Heart left ventricle (tissue), 16 donors: Measurements from ENCODE around the gene TRIM27. TPM values are rescaled to one million over a fixed set of nuclear protein-coding genes. Genes with fewer than 3 reads are reported as not detected.
"Not testable (repeated sequence)": the region's sequence is repeated elsewhere in the genome, so short reads cannot be mapped to it uniquely, and the experiment has no call there.

Source experiments
- ATAC-seq, 4 donors: fragments of 200-7000 bp; cut with Tn5 transposase; one replicate each; pipeline ENCODE4 v1.9.1; 2020 to 2022; ENCODE audit warnings: moderate library complexity in 4 of 4, mild to moderate bottlenecking in 3 of 4, moderate number of reproducible peaks in 1 of 4
- DNase-seq, 5 donors: peaks; one replicate each; pipeline ENCODE4 v3.0.0-alpha.2; 2020
- H3K27ac ChIP-seq, 12 donors: fragments of 200-600 bp; sonication (generic) in 4 of 12; one replicate each; pipeline versions ENCODE4 v1.5.0 to v1.8.0; 2016 to 2022; ENCODE audit warnings: mild to moderate bottlenecking in 2 of 12
- H3K27me3 ChIP-seq, 9 donors: fragments of 200-600 bp; sonication (generic) in 2 of 9; one replicate each; pipeline versions ENCODE4 v1.5.1 to v1.8.0; 2016 to 2022; ENCODE audit warnings: mild to moderate bottlenecking in 3 of 9
- H3K36me3 ChIP-seq, 9 donors: fragments of 200-600 bp; sonication (generic) in 2 of 9; one replicate each; pipeline versions ENCODE4 v1.5.0 to v1.8.0; 2018 to 2022; ENCODE audit warnings: mild to moderate bottlenecking in 2 of 9
- H3K4me1 ChIP-seq, 12 donors: fragments of 200-600 bp; sonication (generic) in 4 of 12; one replicate each; pipeline versions ENCODE4 v1.5.0 to v1.8.0; 2016 to 2022; ENCODE audit warnings: mild to moderate bottlenecking in 3 of 12
- H3K4me3 ChIP-seq, 12 donors: fragments of 200-600 bp; sonication (generic) in 4 of 12; one replicate each; pipeline versions ENCODE4 v1.5.0 to v1.8.0; 2017 to 2022; ENCODE audit warnings: mild to moderate bottlenecking in 9 of 12, moderate library complexity in 4 of 12
- H3K9me3 ChIP-seq, 12 donors: fragments of 200-600 bp; sonication (generic) in 4 of 12; one replicate each; pipeline versions ENCODE4 v1.5.0 to v1.8.0; 2016 to 2022; ENCODE audit warnings: mild to moderate bottlenecking in 1 of 12
- POLR2A ChIP-seq, 2 donors: fragments of 450-650 bp; IDR thresholded peaks; one replicate each; pipeline ENCODE4 v1.6.1; 2017; ENCODE audit warnings: antibody characterized with exemption in 2 of 2, mild to moderate bottlenecking in 2 of 2, moderate library complexity in 2 of 2
- WGBS, 4 donors: extraction: QIAGEN DNeasy Blood & Tissue Kit in 2 of 4; methylation state at CpG; one replicate each; pipeline versions ENCODE4 v1.1.5 to v1.1.7; 2013 to 2018; 5-methylcytosine and 5-hydroxymethylcytosine counted together
- intact Hi-C, 10 donors: fragments of 100-400 bp; cut with DNase I; formaldehyde crosslinking; loops; one replicate each; pipeline versions ENCODE4 v1.11.1 to v1.14.2; 2022
- polyA plus RNA-seq, 2 donors: library from polyadenylated mRNA; stranded (reverse); fragments of 200-250 nt; gene quantifications; one replicate each; pipeline ENCODE4 v1.2.3, GENCODE V29; 2013
- total RNA-seq, 9 donors: library from RNA; depleted of rRNA in 2 of 9; stranded (reverse); fragments of >200 nt in 2 of 9; fragmentation: NEBNext Ultra II Directional in 3 of 9; extraction: Animal tissue kit (Norgen Biotek cat#: 25700) in 3 of 9; gene quantifications; one replicate each; pipeline versions ENCODE4 v1.1.0 to v1.2.4, GENCODE V29; 2016 to 2023
- TF ChIP-seq, protein P1 (sequence below), 12 donors: fragments of 200-600 bp; sonication (generic) in 4 of 12; IDR thresholded peaks; one replicate each; pipeline versions ENCODE4 v1.5.0 to v1.8.0; 2018 to 2022; ENCODE audit warnings: antibody characterized with exemption in 12 of 12, mild to moderate bottlenecking in 5 of 12
- donor health status: ischemic (EF 13 %, LVEDD 7.1; RV severe dilation, severe dysfunction).
- donor health status: healthy with polysubstance abuse.
- donor health status: DM: no; HTN: yes; CAD: no.
- donor health status: DM: no; HTN: no; CAD: no.
- donor health status: ischemic (EF 25% LVEDD 6.9; RV normal size, moderate dysfunction).
- donor health status: ischemic (EF 25% LVEDD 5.7; RV mildly dilated, moderate dysfunction).
- donor health status: healthy.
- donor health status: DM: yes; HTN: yes; CAD: no.
- donor health status: ischemic (EF 35%, LVEDD 5.7; RV mildly dilated, moderate dysfunction).
- donor health status: nonischemic (EF 11% LVEDD 7.7; RV severe dilation, severe dysfunction).
- donor health status: DM: yes; HTN: yes; CAD: no.
- donor health status: PGD.
- donor health status: ischemic (EF 29% LVEDD 5.4; RV normal size, mild dysfunction).
- donor health status: nonischemic (EF 23%, LVEDD 6.1; RV moderate dilation, normal function).

Gene TRIM27
- total and polyA plus RNA-seq, 11 donors: 14.7 to 37.7 (median 19.8) TPM

DNA sequence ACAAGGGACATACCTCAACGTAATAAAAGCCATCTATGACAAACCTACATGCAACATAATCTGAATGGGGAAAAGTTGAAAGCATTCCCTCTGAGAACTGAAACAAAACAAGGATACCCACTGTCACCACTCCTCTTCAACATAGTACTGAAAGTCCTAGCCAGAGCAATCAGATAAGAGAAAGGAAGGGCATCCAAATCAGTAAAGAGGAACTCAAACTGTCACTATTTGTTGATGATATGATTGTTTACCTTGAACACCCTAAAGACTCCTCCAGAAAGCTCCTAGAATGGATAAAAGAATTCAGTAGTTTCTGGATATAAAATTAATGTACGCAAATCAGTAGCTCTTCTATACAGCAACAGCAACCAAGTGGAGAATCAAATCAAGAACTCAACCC, 41.9 kb upstream of the TRIM27 start:
- ATAC-seq (no peak), DNase-seq (no peak)
- no peak overlapping the region for H3K4me3 ChIP-seq
- no peaks in the 10 kb centered on the region for H3K4me1 ChIP-seq
- intact Hi-C loops: no loop called here
- H3K36me3 ChIP-seq: no peaks in the 10 kb centered on the region
- peaks cover 0 to 25% (median 3%) of the 10 kb centered on the region in 12 donors for H3K9me3 ChIP-seq
- H3K27me3 ChIP-seq: peaks cover 0 to under 1% (median 0%) of the 10 kb centered on the region in 9 donors
- WGBS, 4 donors: 73 to 85% (median 83%) methylated on average over 2 of the region's 2 CpGs
- no peak overlapping the region for H3K27ac ChIP-seq
- no peak for TF ChIP-seq POLR2A (IDR thresholded peaks at IDR 0.05)
- TF ChIP-seq, protein P1, sequence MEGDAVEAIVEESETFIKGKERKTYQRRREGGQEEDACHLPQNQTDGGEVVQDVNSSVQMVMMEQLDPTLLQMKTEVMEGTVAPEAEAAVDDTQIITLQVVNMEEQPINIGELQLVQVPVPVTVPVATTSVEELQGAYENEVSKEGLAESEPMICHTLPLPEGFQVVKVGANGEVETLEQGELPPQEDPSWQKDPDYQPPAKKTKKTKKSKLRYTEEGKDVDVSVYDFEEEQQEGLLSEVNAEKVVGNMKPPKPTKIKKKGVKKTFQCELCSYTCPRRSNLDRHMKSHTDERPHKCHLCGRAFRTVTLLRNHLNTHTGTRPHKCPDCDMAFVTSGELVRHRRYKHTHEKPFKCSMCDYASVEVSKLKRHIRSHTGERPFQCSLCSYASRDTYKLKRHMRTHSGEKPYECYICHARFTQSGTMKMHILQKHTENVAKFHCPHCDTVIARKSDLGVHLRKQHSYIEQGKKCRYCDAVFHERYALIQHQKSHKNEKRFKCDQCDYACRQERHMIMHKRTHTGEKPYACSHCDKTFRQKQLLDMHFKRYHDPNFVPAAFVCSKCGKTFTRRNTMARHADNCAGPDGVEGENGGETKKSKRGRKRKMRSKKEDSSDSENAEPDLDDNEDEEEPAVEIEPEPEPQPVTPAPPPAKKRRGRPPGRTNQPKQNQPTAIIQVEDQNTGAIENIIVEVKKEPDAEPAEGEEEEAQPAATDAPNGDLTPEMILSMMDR (IDR thresholded peaks at IDR 0.05): no peak

DNA sequence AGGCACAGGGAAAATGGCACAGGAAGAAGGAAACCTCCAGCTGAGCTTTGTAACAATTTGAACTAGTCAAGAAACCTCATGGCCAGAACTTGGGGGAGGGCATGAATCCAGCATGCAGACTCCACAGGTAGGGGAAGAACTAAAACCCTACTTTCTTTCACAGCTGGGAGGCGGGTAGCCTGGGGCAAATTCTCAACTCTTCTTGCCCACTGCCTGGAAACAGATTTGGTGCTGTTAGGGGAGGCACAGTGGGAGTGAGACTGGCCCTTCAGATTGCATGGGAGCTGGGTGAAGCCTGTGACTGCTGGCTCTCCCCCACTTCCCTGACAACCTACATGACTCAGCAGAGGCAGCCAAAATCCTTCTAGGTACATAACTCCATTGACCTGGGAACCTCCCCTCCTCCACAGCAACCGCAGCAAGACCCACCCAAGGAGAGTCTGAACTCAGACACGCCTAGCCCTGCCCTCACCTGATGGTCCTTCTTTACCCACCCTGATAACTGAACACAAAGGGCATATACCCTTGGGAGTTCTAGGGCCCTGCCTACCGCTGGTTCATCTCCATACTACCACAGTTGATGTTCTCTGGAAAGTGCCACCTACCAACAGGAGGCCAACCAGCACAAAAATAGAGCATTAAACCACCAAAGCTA, 37.2 kb upstream of the TRIM27 start:
- Histone ChIP-seq H3K36me3 (no peaks in the 10 kb centered on the region), H3K4me1 (no peaks in the 10 kb centered on the region), H3K4me3 (no peak overlapping the region), H3K27ac (no peak overlapping the region), H3K9me3 (peaks cover 0 to 2% (median 0%) of the 10 kb centered on the region in 12 donors), H3K27me3 (peaks cover 0 to 22% (median 0%) of the 10 kb centered on the region in 9 donors)
- intact Hi-C loops: no loop called here
- ATAC-seq (no peak), DNase-seq (no peak)
- no peak for TF ChIP-seq POLR2A (IDR thresholded peaks at IDR 0.05)
- TF ChIP-seq, protein P1 (IDR thresholded peaks at IDR 0.05): no peak
- 86 to 95% (median 90%) methylated on average over 4 of the region's 4 CpGs for WGBS, 4 donors

GRCh38 chr6:28958561-28959243, 34.9 kb upstream of the TRIM27 start:
- 88 to 93% (median 88%) methylated on average over 13 of the region's 13 CpGs for WGBS, 4 donors
- H3K9me3 ChIP-seq, H3K27ac ChIP-seq, DNase-seq, H3K4me1 ChIP-seq, ATAC-seq, H3K36me3 ChIP-seq, H3K4me3 ChIP-seq, intact Hi-C loops: not testable (repeated sequence)
- peaks cover 0 to 41% (median 0%) of the 10 kb centered on the region in 9 donors for H3K27me3 ChIP-seq

GRCh38 chr6:28957795-28958314, 34.1 kb upstream of the TRIM27 start:
- Histone ChIP-seq H3K27me3 (peaks cover 0 to 45% (median 0%) of the 10 kb centered on the region in 9 donors), H3K4me1 (peaks cover 0 to 13% (median 6%) of the 10 kb centered on the region in 12 donors)
- ATAC-seq, H3K27ac ChIP-seq, H3K4me3 ChIP-seq, H3K9me3 ChIP-seq, DNase-seq, H3K36me3 ChIP-seq, intact Hi-C loops: not testable (repeated sequence)
- WGBS, 4 donors: 92 to 94% (median 93%) methylated on average over 22 to 24 of the region's 24 CpGs

GRCh38 chr6:28956331-28956730, 32.5 kb upstream of the TRIM27 start:
- 82 to 90% (median 85%) methylated on average over 3 of the region's 3 CpGs for WGBS, 4 donors
- peaks cover 0 to 45% (median 0%) of the 10 kb centered on the region in 9 donors for H3K27me3 ChIP-seq
- H3K9me3 ChIP-seq: no peaks in the 10 kb centered on the region
- H3K4me1 ChIP-seq: peaks cover 0 to 13% (median 6%) of the 10 kb centered on the region in 12 donors
- H3K27ac ChIP-seq: no peak overlapping the region
- DNase-seq (no peak), ATAC-seq (no peak)
- no peak overlapping the region for H3K4me3 ChIP-seq
- intact Hi-C loops: no loop called here
- TF ChIP-seq, protein P1 (IDR thresholded peaks at IDR 0.05): no peak
- TF ChIP-seq POLR2A (IDR thresholded peaks at IDR 0.05): no peak
- no peaks in the 10 kb centered on the region for H3K36me3 ChIP-seq
